HepG2 (cell line): ENCODE results near the gene PIGO. TPM values are rescaled to one million over a fixed set of nuclear protein-coding genes. Genes with fewer than 3 reads are reported as not detected.
A peak's percentile ranks its signal among the peaks of the same experiment; 100 is the strongest.

Experiments used
- BRF2 ChIP-seq: sonication (generic); formaldehyde crosslinking; IDR thresholded peaks from 2 replicates; pipeline ENCODE4 v1.8.1; 2022; ENCODE audit warnings: mild to moderate bottlenecking, missing genetic modification reagents
- CEBPZ ChIP-seq: IDR thresholded peaks from 2 replicates; pipeline ENCODE4 v1.6.1; 2012; ENCODE audit warnings: low read length, improper control_type of control experiment
- E2F5 ChIP-seq: sonication (generic); formaldehyde crosslinking; conservative IDR thresholded peaks from 2 replicates; pipeline ENCODE4 v1.4.0; 2020; ENCODE audit warnings: missing genetic modification reagents
- EP300 ChIP-seq, 3 experiments: sonication (generic) in 1 of 3; formaldehyde crosslinking in 1 of 3; IDR thresholded peaks; 2 replicates each; pipeline versions ENCODE4 v1.5.1 to v1.6.1; 2011 to 2020; ENCODE audit warnings: low read depth in 2 of 3, low read length in 2 of 3, borderline replicate concordance in 1 of 3, improper control_type of control experiment in 1 of 3, mild to moderate bottlenecking in 1 of 3, missing genetic modification reagents in 1 of 3, moderate library complexity in 1 of 3
- KLF13 ChIP-seq: sonication (generic); formaldehyde crosslinking; IDR thresholded peaks from 2 replicates; pipeline ENCODE4 v1.4.0; 2020; ENCODE audit warnings: mild to moderate bottlenecking, missing genetic modification reagents
- MED8 ChIP-seq: sonication (generic); formaldehyde crosslinking; IDR thresholded peaks from 2 replicates; pipeline ENCODE4 v1.8.1; 2023; ENCODE audit warnings: mild to moderate bottlenecking, missing genetic modification reagents; ENCODE audit not compliant: insufficient replicate concordance
- NCOR1 ChIP-seq: fragments of 200-600 bp; sonication (generic); IDR thresholded peaks from 2 replicates; pipeline ENCODE4 v1.7.0; 2017; ENCODE audit warnings: antibody characterized with exemption, low read length, borderline replicate concordance
- PBX2 ChIP-seq: IDR thresholded peaks from 2 replicates; pipeline ENCODE4 v1.6.1; 2016; ENCODE audit warnings: control low read depth
- RXRA ChIP-seq: sonication (generic); formaldehyde crosslinking; IDR thresholded peaks from 2 replicates; pipeline ENCODE4 v1.5.1; 2020; ENCODE audit warnings: missing genetic modification reagents
- TBL1XR1 ChIP-seq: fragments of 150-350 bp; IDR thresholded peaks from 2 replicates; pipeline ENCODE4 v1.6.1; 2014; ENCODE audit warnings: borderline replicate concordance, low read length; ENCODE audit not compliant: partially characterized antibody
- TSC22D2 ChIP-seq: sonication (generic); formaldehyde crosslinking; IDR thresholded peaks from 2 replicates; pipeline ENCODE4 v1.5.1; 2020; ENCODE audit warnings: missing genetic modification reagents, mild to moderate bottlenecking, borderline replicate concordance
- XRCC5 ChIP-seq: fragments of 200-400 bp; formaldehyde crosslinking; optimal IDR thresholded peaks from 2 replicates; pipeline ENCODE3; 2017; ENCODE audit warnings: mild to moderate bottlenecking, low read length
- ZHX1 ChIP-seq: sonication (generic); formaldehyde crosslinking; IDR thresholded peaks from 2 replicates; pipeline ENCODE4 v1.8.1; 2022; ENCODE audit warnings: low read depth, mild to moderate bottlenecking, missing genetic modification reagents
- ZNF598 ChIP-seq: sonication (generic); formaldehyde crosslinking; IDR thresholded peaks from 2 replicates; pipeline ENCODE4 v1.5.1; 2020; ENCODE audit warnings: mild to moderate bottlenecking, missing genetic modification reagents, borderline replicate concordance
- ZNF619 ChIP-seq: sonication (generic); formaldehyde crosslinking; IDR thresholded peaks from 2 replicates; pipeline ENCODE4 v1.4.0; 2020; ENCODE audit warnings: mild to moderate bottlenecking, missing genetic modification reagents
- ZNF788 ChIP-seq: sonication (generic); formaldehyde crosslinking; IDR thresholded peaks from 2 replicates; pipeline ENCODE4 v1.5.0; 2020; ENCODE audit warnings: mild to moderate bottlenecking, missing genetic modification reagents, borderline replicate concordance
- ZNF83 ChIP-seq: sonication (generic); formaldehyde crosslinking; IDR thresholded peaks from 2 replicates; pipeline ENCODE4 v1.4.0; 2020; ENCODE audit warnings: missing genetic modification reagents, mild to moderate bottlenecking, borderline replicate concordance
- polyA plus RNA-seq, 8 experiments: library from polyadenylated mRNA; depleted of rRNA in 3 of 8; stranded (reverse) in 7 of 8; unstranded in 1 of 8; fragments of >200 nt; fragmentation: Illumina TruSeq in 4 of 8; extraction: Trizol in 4 of 8; gene quantifications; 2 replicates each; pipeline versions ENCODE4 v1.2.1 to v1.2.3, GENCODE V29; 2011 to 2016; ENCODE audit warnings: low read depth in 4 of 8, missing spikeins in 1 of 8, mixed read lengths in 1 of 8; ENCODE audit not compliant: insufficient read depth in 1 of 8
- total RNA-seq, 5 experiments: library from RNA; depleted of rRNA; stranded (reverse); fragments of >200 nt; fragmentation: Illumina TruSeq; extraction: Trizol; gene quantifications; 2 replicates each; pipeline ENCODE4 v1.2.3, GENCODE V29; 2016; ENCODE audit warnings: low read depth in 1 of 5

The PIGO gene
- total and polyA plus RNA-seq, 2 of the 13 experiments (the other 11 are each of a cell fraction or from before 2014, with no cell fraction given) = 20.5 to 26.2 TPM

GRCh38 chr9:35079426-35080341 is 16.7 kb downstream of the PIGO start, which contains the start of gene FANCG (continued):
- no peak for TF ChIP-seq ZNF83 (CRISPR knock-in tag)
- no peak for TF ChIP-seq TBL1XR1
- TF ChIP-seq EP300 (IDR thresholded peaks at IDR 0.05; ENCODE audit: low read depth in 2 of 2, low read length in 2 of 2) = no peak
- no peak for TF ChIP-seq EP300 (CRISPR knock-in tag; IDR thresholded peaks at IDR 0.05; ENCODE audit: borderline replicate concordance)
- TF ChIP-seq ZNF598 (CRISPR knock-in tag) = no peak; the same call in 1 of the 2 replicates
- TF ChIP-seq TSC22D2 = no peak
- TF ChIP-seq MED8 (CRISPR knock-in tag) = no peak
- TF ChIP-seq ZHX1 = peak; percentile 75; the same call in 1 of the 2 replicates
- TF ChIP-seq NCOR1 = no peak; the same call in 1 of the 2 replicates
- no peak for TF ChIP-seq KLF13 (CRISPR knock-in tag)
- no peak; the same call in 1 of the 2 replicates for TF ChIP-seq BRF2
- no peak for TF ChIP-seq PBX2 (CRISPR knock-in tag)
- no peak for TF ChIP-seq CEBPZ
- TF ChIP-seq ZNF788 (CRISPR knock-in tag) = peak; percentile 79; the same call in 1 of the 2 replicates
- peak; percentile 60; the same call in 1 of the 2 replicates for TF ChIP-seq ZNF619 (CRISPR knock-in tag)
- TF ChIP-seq E2F5 = peak; percentile 84
- TF ChIP-seq RXRA (CRISPR knock-in tag) = peak; percentile 54; the same call in 1 of the 2 replicates
- peak; percentile 43 for TF ChIP-seq XRCC5
